ENCODE results near the gene SGMS2.

The SGMS2 gene

DNA sequence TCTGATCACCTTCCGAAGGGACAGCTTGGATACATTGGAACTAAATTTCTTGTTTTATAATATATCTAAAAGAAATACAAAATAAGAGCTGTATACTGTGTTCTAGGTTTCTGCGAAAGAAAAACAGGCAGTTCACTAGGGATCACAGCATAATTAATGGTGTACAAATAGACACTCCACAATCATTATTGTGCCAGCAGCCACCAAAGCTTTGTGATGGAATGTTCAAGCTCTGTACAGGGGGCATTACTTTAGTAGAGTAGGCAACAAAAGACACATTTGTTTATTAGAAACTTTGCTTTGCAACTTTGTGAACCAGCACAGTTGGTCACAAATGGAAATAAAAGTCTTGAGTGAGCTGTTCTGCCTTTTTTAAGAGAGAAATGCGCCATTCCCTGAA, 49.3 kb downstream of the SGMS2 start:
- FAIRE-seq, result no peak
- DNase-seq (ENCODE audit: insufficient read length), result no peak
- TF ChIP-seq POLR2AphosphoS5 (IDR thresholded peaks at IDR 0.05; ENCODE audit: low read depth, low read length) (no peak), POLR2A (IDR thresholded peaks at IDR 0.05; ENCODE audit: low read depth, low read length) (no peak), TAF1 (IDR thresholded peaks at IDR 0.05; ENCODE audit: borderline replicate concordance, low read depth, low read length) (no peak)

DNA sequence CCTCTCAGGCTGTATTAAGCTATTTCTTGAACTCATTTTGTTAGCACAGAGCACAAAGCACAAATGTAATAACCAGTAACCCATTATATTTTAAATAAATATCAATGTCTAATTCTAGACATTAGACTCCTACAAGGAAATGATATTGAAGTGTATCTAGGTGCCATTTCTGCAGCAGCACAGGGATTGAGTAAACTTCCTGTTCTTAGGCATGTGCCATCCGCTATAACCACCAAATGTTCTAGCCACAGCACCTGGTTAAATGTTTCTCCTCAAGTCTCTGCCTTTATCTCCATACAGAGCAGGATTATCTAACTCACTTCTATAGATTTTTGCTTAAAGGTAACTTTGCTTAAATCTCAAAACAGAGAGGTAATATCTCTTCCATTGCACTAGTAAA, 51.4 kb downstream of the SGMS2 start:
- no peak for FAIRE-seq
- TF ChIP-seq POLR2AphosphoS5 (IDR thresholded peaks at IDR 0.05; ENCODE audit: low read depth, low read length), result no peak
- no peak for DNase-seq (ENCODE audit: insufficient read length)

DNA sequence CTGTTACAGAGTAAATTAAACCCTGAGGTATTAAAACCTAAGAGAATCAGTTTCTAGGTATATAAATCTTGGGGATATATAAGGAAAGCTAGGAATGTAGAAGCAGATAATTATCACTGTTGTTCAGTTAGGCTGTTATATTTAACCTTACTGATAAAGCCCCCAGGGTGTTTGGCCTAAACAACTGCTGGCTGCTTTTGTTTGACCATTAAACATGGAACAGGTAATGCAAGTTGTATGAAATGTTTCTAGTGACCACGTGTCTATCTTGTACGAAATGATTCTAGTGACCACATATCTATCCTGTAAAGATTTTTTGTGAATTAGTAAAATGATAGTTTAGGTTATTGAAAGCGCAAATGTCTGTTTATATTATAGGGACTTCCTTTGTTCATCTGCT, 52.6 kb downstream of the SGMS2 start:
- no peak for FAIRE-seq
- TF ChIP-seq POLR2A (IDR thresholded peaks at IDR 0.05; ENCODE audit: low read depth, low read length), result no peak
- no peak for TF ChIP-seq TAF1 (IDR thresholded peaks at IDR 0.05; ENCODE audit: borderline replicate concordance, low read depth, low read length)
- no peak for TF ChIP-seq POLR2AphosphoS5 (IDR thresholded peaks at IDR 0.05; ENCODE audit: low read depth, low read length)
- DNase-seq (ENCODE audit: insufficient read length), result no peak

DNA sequence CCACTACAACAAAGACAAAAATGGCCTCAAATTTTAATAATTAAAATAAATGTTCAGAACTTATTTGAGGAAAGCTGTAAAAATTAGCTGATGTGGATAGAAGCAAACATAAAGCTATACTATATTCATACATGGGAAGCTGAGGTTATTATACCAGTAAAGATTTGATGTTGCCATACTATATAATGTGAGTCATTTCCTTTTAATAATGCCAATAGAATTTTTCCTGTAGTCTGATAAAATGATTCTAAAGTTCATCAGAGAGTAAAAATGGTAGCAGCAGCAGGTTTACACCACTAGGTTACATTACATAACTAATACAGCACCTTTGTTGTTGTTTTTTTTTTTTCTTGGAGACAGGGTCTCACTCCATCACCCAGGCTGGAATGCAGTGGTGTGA, 61.1 kb downstream of the SGMS2 start:
- FAIRE-seq, result no peak
- TF ChIP-seq POLR2AphosphoS5 (IDR thresholded peaks at IDR 0.05; ENCODE audit: low read depth, low read length) (no peak), TAF1 (IDR thresholded peaks at IDR 0.05; ENCODE audit: borderline replicate concordance, low read depth, low read length) (no peak), POLR2A (IDR thresholded peaks at IDR 0.05; ENCODE audit: low read depth, low read length) (no peak)
- DNase-seq (ENCODE audit: insufficient read length), result no peak

DNA sequence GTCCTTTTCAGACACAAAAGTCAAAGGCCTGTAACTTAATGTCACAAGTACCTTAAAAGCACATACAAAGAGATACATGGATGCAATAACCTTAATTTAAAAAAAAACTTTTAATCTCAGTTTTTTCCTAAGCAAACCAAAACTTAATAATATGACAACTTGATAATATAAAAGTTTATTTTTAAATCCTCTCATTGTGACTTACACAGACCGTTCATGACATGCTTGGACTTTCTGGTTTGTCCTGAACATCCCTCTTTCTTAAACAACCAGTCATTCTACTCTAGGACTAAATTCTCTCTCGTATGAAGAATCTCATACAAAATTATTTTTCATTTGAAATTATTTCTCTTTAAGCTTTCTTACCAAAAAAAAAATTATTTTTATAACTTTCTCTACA, 63.5 kb downstream of the SGMS2 start:
- FAIRE-seq, result no peak

DNA sequence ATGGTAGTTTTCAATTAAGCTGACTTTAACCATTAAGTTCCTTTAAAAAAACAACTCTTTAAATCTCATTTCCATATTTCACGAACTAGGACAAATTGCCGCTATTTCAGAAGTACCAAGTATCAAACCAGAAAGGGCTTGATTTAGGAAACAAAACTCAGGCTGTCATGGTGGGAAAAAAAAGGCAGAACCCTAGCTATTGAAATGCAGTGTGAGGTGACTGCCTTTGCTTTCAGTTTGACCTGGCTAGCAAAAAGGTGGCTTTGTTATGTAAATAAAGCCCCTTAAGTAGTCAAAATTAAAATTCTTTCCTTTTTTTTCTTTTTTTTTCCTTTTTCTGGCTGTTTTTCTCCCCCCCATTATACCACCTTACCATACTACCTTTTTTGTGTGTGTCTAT, 66.0 kb downstream of the SGMS2 start:
- no peak for FAIRE-seq
- TF ChIP-seq TAF1 (IDR thresholded peaks at IDR 0.05; ENCODE audit: borderline replicate concordance, low read depth, low read length) (no peak), POLR2AphosphoS5 (IDR thresholded peaks at IDR 0.05; ENCODE audit: low read depth, low read length) (no peak), POLR2A (IDR thresholded peaks at IDR 0.05; ENCODE audit: low read depth, low read length) (no peak)
- DNase-seq (ENCODE audit: insufficient read length), result no peak

More for the DNA sequence above, 63.5 kb downstream of the SGMS2 start:
- TF ChIP-seq POLR2AphosphoS5 (IDR thresholded peaks at IDR 0.05; ENCODE audit: low read depth, low read length) (no peak), TAF1 (IDR thresholded peaks at IDR 0.05; ENCODE audit: borderline replicate concordance, low read depth, low read length) (no peak), POLR2A (IDR thresholded peaks at IDR 0.05; ENCODE audit: low read depth, low read length) (no peak)
- no peak for DNase-seq (ENCODE audit: insufficient read length)

GRCh38 chr4:107891299-107891698, 66.6 kb downstream of the SGMS2 start:
- TF ChIP-seq POLR2A (IDR thresholded peaks at IDR 0.05; ENCODE audit: low read depth, low read length), result no peak
- TF ChIP-seq TAF1 (IDR thresholded peaks at IDR 0.05; ENCODE audit: borderline replicate concordance, low read depth, low read length), result no peak
- no peak for TF ChIP-seq POLR2AphosphoS5 (IDR thresholded peaks at IDR 0.05; ENCODE audit: low read depth, low read length)
- DNase-seq (ENCODE audit: insufficient read length) (no peak), FAIRE-seq (no peak)

- TF ChIP-seq POLR2A (IDR thresholded peaks at IDR 0.05; ENCODE audit: low read depth, low read length), result no peak
- TF ChIP-seq POLR2AphosphoS5 (IDR thresholded peaks at IDR 0.05; ENCODE audit: low read depth, low read length), result no peak
- no peak for TF ChIP-seq TAF1 (IDR thresholded peaks at IDR 0.05; ENCODE audit: borderline replicate concordance, low read depth, low read length)
These were observed 68.7 kb downstream of the SGMS2 start for GRCh38 chr4:107893171-107894137.

GRCh38 chr4:107894138-107894603, 69.4 kb downstream of the SGMS2 start:
- DNase-seq (ENCODE audit: insufficient read length) (no peak), FAIRE-seq (no peak)
- TF ChIP-seq POLR2A (IDR thresholded peaks at IDR 0.05; ENCODE audit: low read depth, low read length), result no peak
- no peak for TF ChIP-seq TAF1 (IDR thresholded peaks at IDR 0.05; ENCODE audit: borderline replicate concordance, low read depth, low read length)
- TF ChIP-seq POLR2AphosphoS5 (IDR thresholded peaks at IDR 0.05; ENCODE audit: low read depth, low read length), result no peak

More at GRCh38 chr4:107893171-107894137, 68.7 kb downstream of the SGMS2 start:
- no peak for FAIRE-seq
- DNase-seq (ENCODE audit: insufficient read length), result no peak

DNA sequence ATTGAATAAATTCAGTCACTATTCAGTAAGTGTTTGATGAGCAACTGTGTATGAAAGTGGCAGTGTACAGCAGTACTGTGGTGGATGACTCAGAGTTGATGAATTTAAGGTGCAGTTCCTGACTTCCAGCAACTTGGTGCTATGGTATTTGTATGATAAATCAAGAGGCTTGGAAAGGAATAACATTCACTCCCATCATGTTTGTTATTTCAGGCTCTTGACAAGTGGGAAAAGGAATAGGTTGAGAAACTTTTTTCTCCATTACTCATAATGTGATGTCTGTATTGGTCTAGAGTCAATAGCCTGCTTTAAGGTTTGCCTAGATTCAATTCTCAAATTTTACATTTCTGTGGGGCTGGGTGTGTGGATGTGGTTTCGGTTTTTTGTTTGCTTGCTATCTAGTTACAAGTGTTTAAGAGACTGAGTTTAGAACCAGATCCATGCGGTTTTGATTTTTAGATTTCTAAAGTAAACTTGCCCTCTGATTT, 71.5 kb downstream of the SGMS2 start:
- FAIRE-seq, result no peak
- DNase-seq (ENCODE audit: insufficient read length), result no peak
- TF ChIP-seq TAF1 (IDR thresholded peaks at IDR 0.05; ENCODE audit: borderline replicate concordance, low read depth, low read length) (no peak), POLR2AphosphoS5 (IDR thresholded peaks at IDR 0.05; ENCODE audit: low read depth, low read length) (no peak), POLR2A (IDR thresholded peaks at IDR 0.05; ENCODE audit: low read depth, low read length) (no peak)

GRCh38 chr4:107896646-107897045, 71.9 kb downstream of the SGMS2 start:
- TF ChIP-seq TAF1 (IDR thresholded peaks at IDR 0.05; ENCODE audit: borderline replicate concordance, low read depth, low read length) (no peak), POLR2A (IDR thresholded peaks at IDR 0.05; ENCODE audit: low read depth, low read length) (no peak), POLR2AphosphoS5 (IDR thresholded peaks at IDR 0.05; ENCODE audit: low read depth, low read length) (no peak)
- FAIRE-seq, result no peak
- no peak for DNase-seq (ENCODE audit: insufficient read length)

DNA sequence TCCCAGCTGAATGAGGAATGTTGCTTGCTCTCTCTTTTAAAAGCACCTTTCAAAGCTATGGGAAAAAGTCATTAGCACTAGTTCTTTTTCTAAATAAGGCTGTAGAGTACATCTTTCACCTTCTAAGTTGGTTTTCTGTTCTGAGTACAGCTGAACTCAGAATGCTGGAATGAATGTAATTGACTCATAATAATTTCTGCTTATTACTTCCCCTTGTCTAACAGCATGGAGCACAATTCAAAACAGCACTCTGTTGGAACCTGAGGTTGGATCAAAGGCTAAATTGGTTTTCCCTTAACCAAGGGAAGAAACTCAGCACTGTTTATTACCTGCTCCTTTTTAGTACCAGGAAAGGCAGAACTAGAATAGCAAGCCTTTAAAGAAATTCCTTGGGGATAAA, 73.1 kb downstream of the SGMS2 start:
- no peak for FAIRE-seq
- DNase-seq (ENCODE audit: insufficient read length), result no peak
- TF ChIP-seq POLR2A (IDR thresholded peaks at IDR 0.05; ENCODE audit: low read depth, low read length) (no peak), POLR2AphosphoS5 (IDR thresholded peaks at IDR 0.05; ENCODE audit: low read depth, low read length) (no peak), TAF1 (IDR thresholded peaks at IDR 0.05; ENCODE audit: borderline replicate concordance, low read depth, low read length) (no peak)

Measured in GM12892 (cell line).